Suppressor macrophage treated with lipopolysaccharide for 4 hours (primary cell): ENCODE results near the gene TPSB2.
"Not testable (repeated sequence)": the region's sequence is repeated elsewhere in the genome, so short reads cannot be mapped to it uniquely, and the experiment has no call there.

Experiments used
- DNase-seq: peaks from one replicate; pipeline ENCODE4 v3.0.0-alpha.2; 2020

TPSB2 gene

GRCh38 chr16:1240436-1240835, 10.5 kb upstream of the TPSB2 start, which contains the start of gene TPSAB1:
Gene TPSAB1, plus strand, starts transcription at chr16:1240705. Its CDS starts 234 bp downstream, at chr16:1240939.
- not testable (repeated sequence) for DNase-seq

GRCh38 chr16:1239575-1239974, 9.6 kb upstream of the TPSB2 start:
- not testable (repeated sequence) for DNase-seq

- not testable (repeated sequence) for DNase-seq
Measured at GRCh38 chr16:1238909-1239308, 8.9 kb upstream of the TPSB2 start.

- DNase-seq, result no peak
Measured at GRCh38 chr16:1237990-1238389, 8.0 kb upstream of the TPSB2 start.

- not testable (repeated sequence) for DNase-seq
Measured at GRCh38 chr16:1236659-1237058, 6.7 kb upstream of the TPSB2 start.

GRCh38 chr16:1232049-1232748, 2.2 kb upstream of the TPSB2 start:
- DNase-seq, result not testable (repeated sequence)

GRCh38 chr16:1231301-1231700, 1.3 kb upstream of the TPSB2 start:
- DNase-seq, result not testable (repeated sequence)

GRCh38 chr16:1230471-1231212, 658 bp upstream of the TPSB2 start:
- DNase-seq, result not testable (repeated sequence)

GRCh38 chr16:1229476-1229875, 508 bp downstream of the TPSB2 start:
- not testable (repeated sequence) for DNase-seq

- not testable (repeated sequence) for DNase-seq
Measured at GRCh38 chr16:1228227-1228626, 1.8 kb downstream of the TPSB2 start.

- DNase-seq, result not testable (repeated sequence)
Measured at GRCh38 chr16:1226692-1227091, 3.3 kb downstream of the TPSB2 start.

- DNase-seq, result not testable (repeated sequence)
Measured at GRCh38 chr16:1225728-1226311, 4.2 kb downstream of the TPSB2 start.

- no peak for DNase-seq
Measured at GRCh38 chr16:1225051-1225451, 4.9 kb downstream of the TPSB2 start, which contains the start of gene TPSG1. Gene TPSG1, minus strand, starts transcription at chr16:1225268. Its CDS starts 16 bp downstream, at chr16:1225252.

GRCh38 chr16:1224558-1224957, 5.4 kb downstream of the TPSB2 start:
- no peak for DNase-seq

- DNase-seq, result no peak
Measured at GRCh38 chr16:1223355-1224214, 6.4 kb downstream of the TPSB2 start.

- DNase-seq, result no peak
Measured at GRCh38 chr16:1222553-1223354, 7.2 kb downstream of the TPSB2 start.

- DNase-seq, result no peak
Measured at GRCh38 chr16:1221628-1222552, 8.1 kb downstream of the TPSB2 start.

GRCh38 chr16:1220841-1221627, 8.9 kb downstream of the TPSB2 start:
- no peak for DNase-seq

GRCh38 chr16:1220098-1220728, 9.8 kb downstream of the TPSB2 start:
- no peak for DNase-seq
